ENCODE data around the gene STXBP5. TPM values are rescaled to one million over a fixed set of nuclear protein-coding genes. Genes with fewer than 3 reads are reported as not detected.

STXBP5 gene
- total RNA-seq, 1 experiment from 2014 or later: 11.6 TPM

DNA sequence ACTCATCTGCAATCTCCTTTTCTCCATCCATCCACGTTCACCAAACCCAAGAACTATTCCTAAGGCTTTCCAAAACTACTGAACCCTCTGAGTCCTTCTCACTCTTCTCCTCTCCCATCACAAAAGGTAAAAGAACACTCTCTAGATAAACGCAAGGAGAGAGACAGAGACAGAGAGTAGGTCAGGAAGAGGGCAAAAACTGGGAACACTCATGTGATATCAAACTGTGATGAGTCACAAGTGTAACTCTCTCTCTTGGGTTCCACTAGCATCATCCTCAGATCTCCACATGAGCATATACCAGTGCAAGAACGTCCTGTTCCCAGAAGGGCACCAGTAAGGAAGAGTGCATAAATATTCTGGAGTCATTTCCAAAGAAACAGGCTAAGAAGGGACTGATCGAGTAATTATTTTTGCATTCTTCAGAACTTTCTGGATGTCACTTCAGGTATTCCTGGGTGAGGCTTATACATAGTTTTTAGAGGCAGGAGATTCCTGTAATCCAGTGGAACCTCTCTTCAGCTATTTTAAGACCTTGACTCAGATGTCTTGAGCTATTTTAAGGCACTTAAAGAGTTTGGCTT, 47.3 kb upstream of the STXBP5 start:
- no peaks in the 10 kb centered on the region for H4K20me1 ChIP-seq (ENCODE audit: control insufficient read depth, insufficient read depth, insufficient read length)
- Mint-ChIP-seq H3K4me3 (no peak overlapping the region), H3K36me3 (ENCODE audit: insufficient read depth in 1 of 3, low read depth in 3 of 3) (no peaks in the 10 kb centered on the region), H3K9me3 (no peaks in the 10 kb centered on the region), H3K4me1 (no peaks in the 10 kb centered on the region), H3K27me3 (ENCODE audit: low read depth) (no peaks in the 10 kb centered on the region; the same call in 1 of the 2 replicates), H3K27ac (no peak overlapping the region)
- H4K5ac ChIP-seq (ENCODE audit: insufficient read length, low read depth, low read length): no peak overlapping the region
- H3K27me3 ChIP-seq (ENCODE audit: insufficient read depth, low read length): no peaks in the 10 kb centered on the region
- no peak overlapping the region for H2AK5ac ChIP-seq (ENCODE audit: insufficient read length, low read length)
- H4K91ac ChIP-seq (ENCODE audit: insufficient read length, low read depth, low read length): no peak overlapping the region
- WGBS (ENCODE audit: extremely low coverage, insufficient read length, low lambda C conversion rate): no CpG with 5 or more reads among the region's 4 CpGs
- H2BK120ac ChIP-seq (ENCODE audit: low read depth, low read length, poor library complexity, severe bottlenecking): no peak overlapping the region
- no peak overlapping the region for H2BK5ac ChIP-seq (ENCODE audit: insufficient read length, low read length)
- no peak overlapping the region for H2BK20ac ChIP-seq (ENCODE audit: low read depth, low read length, poor library complexity, severe bottlenecking)
- H3K9me3 ChIP-seq (ENCODE audit: control insufficient read depth, low read depth, low read length): no peaks in the 10 kb centered on the region
- H3K14ac ChIP-seq (ENCODE audit: insufficient read depth, low read length): no peak overlapping the region
- H3K9ac ChIP-seq (ENCODE audit: extremely low read depth, insufficient read length, low read length): no peak overlapping the region
- no peak overlapping the region for H2AFZ ChIP-seq (ENCODE audit: low read length)
- no peaks in the 10 kb centered on the region for H3K79me1 ChIP-seq (ENCODE audit: insufficient read depth, low read depth, low read length, poor library complexity, severe bottlenecking)
- H3K4ac ChIP-seq (ENCODE audit: low read depth, low read length): no peak overlapping the region
- H2BK15ac ChIP-seq (ENCODE audit: low read depth, low read length): no peak overlapping the region
- no peak overlapping the region for H4K8ac ChIP-seq (replicated peaks; ENCODE audit: insufficient read length, low read depth, low read length)
- H3K23me2 ChIP-seq (ENCODE audit: insufficient read length, low read depth, low read length, poor library complexity, severe bottlenecking): no peaks in the 10 kb centered on the region
- H3T11ph ChIP-seq (ENCODE audit: low read length): no peak overlapping the region
- TF ChIP-seq, protein P1, sequence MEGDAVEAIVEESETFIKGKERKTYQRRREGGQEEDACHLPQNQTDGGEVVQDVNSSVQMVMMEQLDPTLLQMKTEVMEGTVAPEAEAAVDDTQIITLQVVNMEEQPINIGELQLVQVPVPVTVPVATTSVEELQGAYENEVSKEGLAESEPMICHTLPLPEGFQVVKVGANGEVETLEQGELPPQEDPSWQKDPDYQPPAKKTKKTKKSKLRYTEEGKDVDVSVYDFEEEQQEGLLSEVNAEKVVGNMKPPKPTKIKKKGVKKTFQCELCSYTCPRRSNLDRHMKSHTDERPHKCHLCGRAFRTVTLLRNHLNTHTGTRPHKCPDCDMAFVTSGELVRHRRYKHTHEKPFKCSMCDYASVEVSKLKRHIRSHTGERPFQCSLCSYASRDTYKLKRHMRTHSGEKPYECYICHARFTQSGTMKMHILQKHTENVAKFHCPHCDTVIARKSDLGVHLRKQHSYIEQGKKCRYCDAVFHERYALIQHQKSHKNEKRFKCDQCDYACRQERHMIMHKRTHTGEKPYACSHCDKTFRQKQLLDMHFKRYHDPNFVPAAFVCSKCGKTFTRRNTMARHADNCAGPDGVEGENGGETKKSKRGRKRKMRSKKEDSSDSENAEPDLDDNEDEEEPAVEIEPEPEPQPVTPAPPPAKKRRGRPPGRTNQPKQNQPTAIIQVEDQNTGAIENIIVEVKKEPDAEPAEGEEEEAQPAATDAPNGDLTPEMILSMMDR (conservative IDR thresholded peaks at IDR 0.05): no peak
- no peak overlapping the region for H2BK12ac ChIP-seq (ENCODE audit: insufficient read length, low read depth, low read length)
- H3K27ac ChIP-seq (ENCODE audit: insufficient read length, low read depth, low read length): no peak overlapping the region
- no peaks in the 10 kb centered on the region for H3K79me2 ChIP-seq (ENCODE audit: insufficient read depth, low read length)
- no peak overlapping the region for H3K4me2 ChIP-seq (ENCODE audit: insufficient read depth, insufficient read length, low read length)
- DNase-seq: no peak
- H3K56ac ChIP-seq (ENCODE audit: insufficient read length, low read depth, low read length): no peak overlapping the region
- H3K23ac ChIP-seq (ENCODE audit: insufficient read length, low read depth, low read length): no peak overlapping the region
- no peak overlapping the region for H3K18ac ChIP-seq (ENCODE audit: insufficient read length, low read depth, low read length)
- no peaks in the 10 kb centered on the region for H3K4me1 ChIP-seq (ENCODE audit: insufficient read depth, low read length)

Measured in H9 (cell line).